Fibroblast of lung (primary cell): Measurements from ENCODE around the gene PKN3. TPM values are rescaled to one million over a fixed set of nuclear protein-coding genes. Genes with fewer than 3 reads are reported as not detected.

ENCODE experiments used
- DNase-seq, 2 donors: peaks; one replicate each; pipeline versions ENCODE4 v3.0.0 to v3.0.0-alpha.2; 2010; ENCODE audit warnings: low read depth in 2 of 2
- H2AFZ ChIP-seq: 2 replicates; pipeline ENCODE4 v1.5.1; 2012; ENCODE audit warnings: low read length, control low read depth, inconsistent platforms
- H3K27ac ChIP-seq: 2 replicates; pipeline ENCODE4 v1.5.1; 2011; ENCODE audit warnings: low read length, control low read depth; ENCODE audit not compliant: insufficient read depth
- H3K27me3 ChIP-seq: 2 replicates; pipeline ENCODE4 v1.5.1; 2011; ENCODE audit warnings: mild to moderate bottlenecking, low read length; ENCODE audit not compliant: control insufficient read depth, insufficient read depth
- H3K36me3 ChIP-seq: 2 replicates; pipeline ENCODE4 v1.5.1; 2011; ENCODE audit warnings: low read length; ENCODE audit not compliant: control insufficient read depth, insufficient read depth
- H3K4me1 ChIP-seq: 2 replicates; pipeline ENCODE4 v1.5.1; 2011; ENCODE audit warnings: low read length; ENCODE audit not compliant: control insufficient read depth, insufficient read depth; ENCODE audit errors: extremely low read depth
- H3K4me2 ChIP-seq: 2 replicates; pipeline ENCODE4 v1.5.1; 2011; ENCODE audit warnings: low read length, control low read depth; ENCODE audit not compliant: insufficient read depth; ENCODE audit errors: extremely low read depth
- H3K4me3 ChIP-seq, 4 experiments: fragments of 200-600 bp in 1 of 4; sonication (generic) in 1 of 4; replicated peaks in 1 of 4; 2 replicates each; pipeline ENCODE4 v1.5.1; 2011 to 2016; ENCODE audit warnings: low read length in 4 of 4, low read depth in 3 of 4, mild to moderate bottlenecking in 3 of 4, control low read depth in 2 of 4, inconsistent platforms in 1 of 4, mixed read lengths in 1 of 4; ENCODE audit not compliant: insufficient read depth in 1 of 4; ENCODE audit errors: control extremely low read depth in 1 of 4
- H3K79me2 ChIP-seq: 2 replicates; pipeline ENCODE4 v1.5.1; 2012; ENCODE audit warnings: mild to moderate bottlenecking, low read length, inconsistent platforms; ENCODE audit not compliant: control insufficient read depth, insufficient read depth
- H3K9ac ChIP-seq: 2 replicates; pipeline ENCODE4 v1.5.1; 2011; ENCODE audit warnings: mild to moderate bottlenecking, low read length, control low read depth; ENCODE audit not compliant: insufficient read depth
- H3K9me3 ChIP-seq: 2 replicates; pipeline ENCODE4 v1.5.1; 2012; ENCODE audit warnings: low read depth, low read length; ENCODE audit not compliant: control insufficient read depth, insufficient read depth
- H4K20me1 ChIP-seq: 2 replicates; pipeline ENCODE4 v1.5.1; 2011; ENCODE audit warnings: low read length; ENCODE audit not compliant: control insufficient read depth, insufficient read depth; ENCODE audit errors: extremely low read depth
- EZH2 ChIP-seq: IDR thresholded peaks from 2 replicates; pipeline ENCODE4 v1.5.1; 2012; ENCODE audit warnings: low read length, control low read depth, mild to moderate bottlenecking; ENCODE audit errors: missing control alignments
- polyA plus RNA-seq, 2 donors: library from polyadenylated mRNA; depleted of rRNA in 1 of 2; stranded (reverse) in 1 of 2; unstranded in 1 of 2; fragments of >200 nt; gene quantifications; 2 replicates each; pipeline ENCODE4 v1.2.1, GENCODE V29; 2011 to 2012; ENCODE audit warnings: missing spikeins in 1 of 2
- total RNA-seq: library from RNA; depleted of rRNA; stranded (reverse); fragments of >200 nt; gene quantifications from 2 replicates; pipeline ENCODE4 v1.2.1, GENCODE V29; 2014
- TF ChIP-seq, protein P1 (sequence below), 2 donors: IDR thresholded peaks in 1 of 2; conservative IDR thresholded peaks in 1 of 2; 1 replicate in 1 of 2; 2 replicates in 1 of 2; pipeline ENCODE4 v1.5.1; 2011 to 2012; ENCODE audit warnings: low read length in 2 of 2, control low read depth in 1 of 2, inconsistent platforms in 1 of 2, low read depth in 1 of 2, mild to moderate bottlenecking in 1 of 2

Gene PKN3
- total and polyA plus RNA-seq, 2 donors (not counting 1 experiment from before 2014, with no cell fraction given) = 1.7 to 1.8 TPM

DNA sequence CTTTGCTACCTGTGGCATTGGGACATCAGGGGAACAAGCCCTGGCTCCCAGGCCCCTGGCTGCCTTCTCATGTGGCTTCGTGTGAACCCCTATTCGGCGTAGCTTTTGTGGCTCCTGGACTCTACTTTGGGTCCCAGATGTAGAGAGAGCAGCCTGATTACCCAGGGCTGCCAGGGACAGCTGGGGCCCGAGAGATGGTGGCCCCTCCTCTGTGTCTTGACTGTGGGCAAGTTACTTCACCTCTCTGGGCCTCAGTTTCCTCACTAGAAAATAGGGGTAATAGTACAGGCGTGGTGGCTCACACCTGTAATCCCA lies 2.0 kb downstream of the PKN3 start:
- no peak overlapping the region for H3K9ac ChIP-seq
- H3K79me2 ChIP-seq = no peaks in the 10 kb centered on the region
- H4K20me1 ChIP-seq = no peaks in the 10 kb centered on the region
- H3K27me3 ChIP-seq = no peaks in the 10 kb centered on the region
- H3K36me3 ChIP-seq = no peaks in the 10 kb centered on the region
- TF ChIP-seq, protein P1, sequence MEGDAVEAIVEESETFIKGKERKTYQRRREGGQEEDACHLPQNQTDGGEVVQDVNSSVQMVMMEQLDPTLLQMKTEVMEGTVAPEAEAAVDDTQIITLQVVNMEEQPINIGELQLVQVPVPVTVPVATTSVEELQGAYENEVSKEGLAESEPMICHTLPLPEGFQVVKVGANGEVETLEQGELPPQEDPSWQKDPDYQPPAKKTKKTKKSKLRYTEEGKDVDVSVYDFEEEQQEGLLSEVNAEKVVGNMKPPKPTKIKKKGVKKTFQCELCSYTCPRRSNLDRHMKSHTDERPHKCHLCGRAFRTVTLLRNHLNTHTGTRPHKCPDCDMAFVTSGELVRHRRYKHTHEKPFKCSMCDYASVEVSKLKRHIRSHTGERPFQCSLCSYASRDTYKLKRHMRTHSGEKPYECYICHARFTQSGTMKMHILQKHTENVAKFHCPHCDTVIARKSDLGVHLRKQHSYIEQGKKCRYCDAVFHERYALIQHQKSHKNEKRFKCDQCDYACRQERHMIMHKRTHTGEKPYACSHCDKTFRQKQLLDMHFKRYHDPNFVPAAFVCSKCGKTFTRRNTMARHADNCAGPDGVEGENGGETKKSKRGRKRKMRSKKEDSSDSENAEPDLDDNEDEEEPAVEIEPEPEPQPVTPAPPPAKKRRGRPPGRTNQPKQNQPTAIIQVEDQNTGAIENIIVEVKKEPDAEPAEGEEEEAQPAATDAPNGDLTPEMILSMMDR (conservative IDR thresholded peaks at IDR 0.05 in 1 of 2, IDR thresholded peaks at IDR 0.05 in 1 of 2; ENCODE audit: low read depth in 1 of 2, low read length in 2 of 2) = no peak
- TF ChIP-seq EZH2 = no peak
- no peak overlapping the region for H3K4me3 ChIP-seq
- no peak overlapping the region for H2AFZ ChIP-seq
- no peak overlapping the region for H3K27ac ChIP-seq
- H3K9me3 ChIP-seq = no peaks in the 10 kb centered on the region
- H3K4me1 ChIP-seq = peaks cover 4% of the 10 kb centered on the region
- no peak for DNase-seq
- H3K4me2 ChIP-seq = no peak overlapping the region

DNA sequence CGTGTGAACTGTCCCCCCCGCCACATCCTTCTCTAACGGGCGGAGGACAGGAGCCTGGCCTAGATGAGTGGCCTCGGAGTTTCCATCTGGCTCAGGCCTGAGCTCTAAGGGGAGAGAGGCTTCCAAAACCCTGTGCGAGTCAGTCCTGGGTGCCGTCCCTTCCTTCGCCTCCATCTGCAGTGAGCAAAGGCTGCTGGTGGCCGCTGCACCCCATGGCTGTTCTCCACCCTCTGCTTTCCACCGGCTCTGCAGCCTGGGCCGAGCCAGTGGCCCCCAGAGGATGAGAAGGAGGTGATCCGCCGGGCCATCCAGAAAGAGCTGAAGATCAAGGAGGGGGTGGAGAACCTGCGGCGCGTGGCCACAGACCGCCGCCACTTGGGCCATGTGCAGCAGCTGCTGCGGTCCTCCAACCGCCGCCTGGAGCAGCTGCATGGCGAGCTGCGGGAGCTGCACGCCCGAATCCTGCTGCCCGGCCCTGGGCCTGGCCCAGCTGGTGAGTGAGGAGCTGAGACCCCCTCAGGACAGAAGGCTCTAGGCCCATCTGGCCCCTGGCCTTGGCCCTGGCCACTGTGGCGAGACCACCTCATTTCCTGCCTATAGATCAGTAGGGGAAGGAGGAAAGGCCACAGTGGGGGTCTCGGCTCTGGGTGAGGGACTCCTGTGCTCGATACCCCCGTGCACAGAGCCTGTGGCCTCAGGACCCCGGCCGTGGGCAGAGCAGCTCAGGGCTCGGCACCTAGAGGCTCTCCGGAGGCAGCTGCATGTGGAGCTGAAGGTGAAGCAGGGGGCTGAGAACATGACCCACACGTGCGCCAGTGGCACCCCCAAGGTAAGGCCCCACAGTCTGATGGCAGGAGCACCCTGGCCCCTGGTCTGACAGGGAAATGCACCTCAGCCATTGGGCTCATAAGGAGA lies 3.0 kb downstream of the PKN3 start:
- Histone ChIP-seq H3K9me3 (no peaks in the 10 kb centered on the region), H3K27ac (no peak overlapping the region), H4K20me1 (no peaks in the 10 kb centered on the region), H3K4me2 (no peak overlapping the region), H3K4me1 (peaks cover 4% of the 10 kb centered on the region), H2AFZ (no peak overlapping the region), H3K79me2 (no peaks in the 10 kb centered on the region), H3K4me3 (no peak overlapping the region), H3K36me3 (no peaks in the 10 kb centered on the region), H3K27me3 (no peaks in the 10 kb centered on the region), H3K9ac (no peak overlapping the region)
- no peak for TF ChIP-seq EZH2
- TF ChIP-seq, protein P1 (conservative IDR thresholded peaks at IDR 0.05 in 1 of 2, IDR thresholded peaks at IDR 0.05 in 1 of 2; ENCODE audit: low read depth in 1 of 2, low read length in 2 of 2) = no peak
- no peak for DNase-seq

DNA sequence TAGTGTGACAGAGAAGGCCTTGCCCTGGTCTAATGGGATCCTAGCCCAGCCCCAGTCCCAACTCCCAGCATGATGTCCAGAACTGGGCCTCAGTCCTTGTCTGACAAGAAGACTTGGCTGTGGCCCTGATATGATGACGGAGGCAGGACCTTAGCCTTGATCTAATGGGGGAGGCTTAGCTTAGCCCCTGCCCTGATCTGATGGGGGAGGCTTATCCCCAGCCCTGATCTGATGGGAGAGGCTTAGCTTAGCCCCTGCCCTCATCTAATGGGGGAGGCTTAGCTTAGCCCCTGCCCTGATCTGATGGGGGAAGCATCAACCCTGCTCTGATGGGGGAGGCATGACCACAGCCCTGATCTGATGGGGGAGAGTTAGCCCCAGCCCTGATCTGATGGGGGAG lies 3.7 kb downstream of the PKN3 start:
- no peak for TF ChIP-seq EZH2
- TF ChIP-seq, protein P1 (conservative IDR thresholded peaks at IDR 0.05 in 1 of 2, IDR thresholded peaks at IDR 0.05 in 1 of 2; ENCODE audit: low read depth in 1 of 2, low read length in 2 of 2) = no peak
- Histone ChIP-seq H3K36me3 (no peaks in the 10 kb centered on the region), H3K9ac (no peak overlapping the region)

More for the DNA sequence above, 3.7 kb downstream of the PKN3 start:
- Histone ChIP-seq H3K27me3 (no peaks in the 10 kb centered on the region), H3K27ac (no peak overlapping the region), H3K79me2 (no peaks in the 10 kb centered on the region), H3K4me2 (no peak overlapping the region), H3K4me1 (peaks cover 4% of the 10 kb centered on the region), H3K9me3 (no peaks in the 10 kb centered on the region), H4K20me1 (no peaks in the 10 kb centered on the region), H2AFZ (no peak overlapping the region), H3K4me3 (no peak overlapping the region)
- DNase-seq = no peak
